Activated naive CD4-positive, alpha-beta T cell treated with Interleukin-2 at 50 U/mL for 16 hours (primary cell): ENCODE results near the gene CTDSP2.
"Not testable (repeated sequence)": the region's sequence is repeated elsewhere in the genome, so short reads cannot be mapped to it uniquely, and the experiment has no call there.

Experiments
- DNase-seq: peaks from one replicate; pipeline ENCODE4 v3.0.0-alpha.2; 2020

CTDSP2 gene

GRCh38 chr12:57846577-57847319 is at the start of gene CTDSP2:
TSS of gene CTDSP2 (minus strand) at chr12:57846729. CDS start at chr12:57846435, 294 bp downstream.
- DNase-seq, result peak; percentile 87

GRCh38 chr12:57896115-57896433 is 49.5 kb upstream of the CTDSP2 start:
- no peak for DNase-seq

- DNase-seq, result no peak
Measured at GRCh38 chr12:57895389-57896114, 49.0 kb upstream of the CTDSP2 start.

- no peak for DNase-seq
Measured at GRCh38 chr12:57894399-57895292, 48.1 kb upstream of the CTDSP2 start.

GRCh38 chr12:57893431-57894353 is 47.2 kb upstream of the CTDSP2 start:
- no peak for DNase-seq

- DNase-seq, result no peak
Measured at GRCh38 chr12:57892232-57892972, 45.9 kb upstream of the CTDSP2 start.

GRCh38 chr12:57891542-57892228 is 45.2 kb upstream of the CTDSP2 start:
- DNase-seq, result no peak

GRCh38 chr12:57890191-57891115 is 43.9 kb upstream of the CTDSP2 start:
- DNase-seq, result no peak

GRCh38 chr12:57889500-57889989 is 43.0 kb upstream of the CTDSP2 start:
- no peak for DNase-seq

GRCh38 chr12:57888409-57889157 is 42.1 kb upstream of the CTDSP2 start:
- no peak for DNase-seq

- DNase-seq, result no peak
Measured at GRCh38 chr12:57887631-57888408, 41.3 kb upstream of the CTDSP2 start.

GRCh38 chr12:57886964-57887363 is 40.4 kb upstream of the CTDSP2 start:
- not testable (repeated sequence) for DNase-seq

GRCh38 chr12:57886542-57886941 is 40.0 kb upstream of the CTDSP2 start:
- no peak for DNase-seq

- no peak for DNase-seq
Measured at GRCh38 chr12:57885207-57885606, 38.7 kb upstream of the CTDSP2 start.

GRCh38 chr12:57883700-57884099 is 37.2 kb upstream of the CTDSP2 start:
- DNase-seq, result no peak

GRCh38 chr12:57883057-57883456 is 36.5 kb upstream of the CTDSP2 start:
- no peak for DNase-seq

GRCh38 chr12:57882575-57882974 is 36.0 kb upstream of the CTDSP2 start:
- DNase-seq, result no peak

GRCh38 chr12:57881475-57881874 is 34.9 kb upstream of the CTDSP2 start:
- no peak for DNase-seq
